Spleen (tissue), 11 donors: ENCODE measurements around the gene CSNK1D. TPM values are rescaled to one million over a fixed set of nuclear protein-coding genes. Genes with fewer than 3 reads are reported as not detected.

Experiments used
- DNase-seq: peaks from one replicate; pipeline ENCODE4 v3.0.0-alpha.2; 2020
- H3K27ac ChIP-seq, 8 donors: fragments of 200-600 bp; sonication (generic) in 7 of 8; 1 replicate in 4 of 8; 2 replicates in 4 of 8; pipeline versions ENCODE4 v1.5.0 to v1.8.0; 2016 to 2021; ENCODE audit warnings: inconsistent platforms in 4 of 8, mild to moderate bottlenecking in 4 of 8, moderate library complexity in 1 of 8
- H3K27me3 ChIP-seq, 7 donors: fragments of 200-600 bp; sonication (generic) in 6 of 7; replicated peaks in 1 of 7; 1 replicate in 4 of 7; 2 replicates in 3 of 7; pipeline versions ENCODE4 v1.5.0 to v1.8.0; 2016 to 2021; ENCODE audit warnings: inconsistent platforms in 3 of 7, mild to moderate bottlenecking in 1 of 7
- H3K36me3 ChIP-seq, 6 donors: fragments of 200-600 bp; sonication (generic) in 5 of 6; 1 replicate in 4 of 6; 2 replicates in 2 of 6; pipeline versions ENCODE4 v1.5.0 to v1.8.0; 2016 to 2021; ENCODE audit warnings: inconsistent platforms in 2 of 6
- H3K4me1 ChIP-seq, 6 donors: fragments of 200-600 bp; sonication (generic) in 5 of 6; 1 replicate in 3 of 6; 2 replicates in 3 of 6; pipeline versions ENCODE4 v1.5.0 to v1.8.0; 2016 to 2021; ENCODE audit warnings: inconsistent platforms in 3 of 6
- H3K4me3 ChIP-seq, 8 donors: fragments of 200-600 bp; sonication (generic) in 7 of 8; 1 replicate in 4 of 8; 2 replicates in 4 of 8; pipeline versions ENCODE4 v1.5.0 to v1.8.0; 2016 to 2021; ENCODE audit warnings: inconsistent platforms in 4 of 8, mild to moderate bottlenecking in 4 of 8, moderate library complexity in 2 of 8
- H3K9me3 ChIP-seq, 8 donors: fragments of 200-600 bp; sonication (generic) in 7 of 8; 1 replicate in 4 of 8; 2 replicates in 4 of 8; pipeline versions ENCODE4 v1.5.0 to v1.8.0; 2016 to 2021; ENCODE audit warnings: inconsistent platforms in 4 of 8
- POLR2A ChIP-seq, 3 donors: fragments of 450-650 bp; IDR thresholded peaks; one replicate each; pipeline ENCODE4 v1.5.1; 2017; ENCODE audit warnings: antibody characterized with exemption in 3 of 3, mild to moderate bottlenecking in 1 of 3
- POLR2AphosphoS5 ChIP-seq, 3 donors: sonication (generic); formaldehyde crosslinking; IDR thresholded peaks; one replicate each; pipeline ENCODE4 v1.5.1; 2017; ENCODE audit warnings: antibody characterized with exemption in 3 of 3
- WGBS, 5 donors: extraction: QIAGEN DNeasy Blood & Tissue Kit in 3 of 5; methylation state at CpG; one replicate each; pipeline versions ENCODE4 v1.1.5 to v1.1.7; 2013 to 2018; 5-methylcytosine and 5-hydroxymethylcytosine counted together
- intact Hi-C: fragments of 100-400 bp; cut with DNase I; formaldehyde crosslinking; loops from one replicate; pipeline ENCODE4 v1.15.0; 2023; ENCODE audit warnings: low total_unique reads
- polyA plus RNA-seq, 3 donors: library from polyadenylated mRNA; stranded (reverse); fragments of 200-250 nt; gene quantifications; one replicate each; pipeline ENCODE4 v1.2.1, GENCODE V29; 2013
- total RNA-seq, 7 donors: library from RNA; depleted of rRNA in 3 of 7; stranded (reverse); fragments of >200 nt in 3 of 7; fragmentation: NEBNext Ultra II Directional in 4 of 7; extraction: Animal tissue kit (Norgen Biotek cat#: 25700) in 4 of 7; gene quantifications; one replicate each; pipeline versions ENCODE4 v1.1.0 to v1.2.1, GENCODE V29; 2016 to 2021
- TF ChIP-seq, protein P1 (sequence below), 11 experiments: fragments of 200-600 bp in 7 of 11; fragments of 450-650 bp in 4 of 11; sonication (generic) in 4 of 11; IDR thresholded peaks in 8 of 11; conservative IDR thresholded peaks in 3 of 11; 1 replicate in 7 of 11; 2 replicates in 4 of 11; pipeline versions ENCODE4 v1.4.0 to v1.8.0; 2016 to 2021; ENCODE audit warnings: antibody characterized with exemption in 11 of 11, inconsistent platforms in 4 of 11, mild to moderate bottlenecking in 1 of 11
- donor health status: healthy with polysubstance abuse.
- donor health status: DM: no; HTN: no; CAD: no; lungs with moderate emphysema.
- donor health status: DM: no; HTN: no; CAD: no.
- donor health status: Bipolar disorder and iron deficiency.
- donor health status: healthy.
- donor health status: DM: no; HTN: no; CAD: no.
- donor health status: DM: yes; HTN: yes; CAD: no.

Gene CSNK1D
- total and polyA plus RNA-seq, 10 donors = 46.5 to 216 (median 119) TPM

- Histone ChIP-seq H3K27ac (peak overlapping the region in 6 of 8 donors; percentile 61 to 100 (median 80)), H3K36me3 (peaks cover 8 to 99% (median 52%) of the 10 kb centered on the region in 6 donors), H3K4me3 (no peak overlapping the region), H3K27me3 (no peaks in the 10 kb centered on the region), H3K9me3 (no peaks in the 10 kb centered on the region), H3K4me1 (peaks cover 50 to 98% (median 84%) of the 10 kb centered on the region in 6 donors)
- TF ChIP-seq, protein P1, sequence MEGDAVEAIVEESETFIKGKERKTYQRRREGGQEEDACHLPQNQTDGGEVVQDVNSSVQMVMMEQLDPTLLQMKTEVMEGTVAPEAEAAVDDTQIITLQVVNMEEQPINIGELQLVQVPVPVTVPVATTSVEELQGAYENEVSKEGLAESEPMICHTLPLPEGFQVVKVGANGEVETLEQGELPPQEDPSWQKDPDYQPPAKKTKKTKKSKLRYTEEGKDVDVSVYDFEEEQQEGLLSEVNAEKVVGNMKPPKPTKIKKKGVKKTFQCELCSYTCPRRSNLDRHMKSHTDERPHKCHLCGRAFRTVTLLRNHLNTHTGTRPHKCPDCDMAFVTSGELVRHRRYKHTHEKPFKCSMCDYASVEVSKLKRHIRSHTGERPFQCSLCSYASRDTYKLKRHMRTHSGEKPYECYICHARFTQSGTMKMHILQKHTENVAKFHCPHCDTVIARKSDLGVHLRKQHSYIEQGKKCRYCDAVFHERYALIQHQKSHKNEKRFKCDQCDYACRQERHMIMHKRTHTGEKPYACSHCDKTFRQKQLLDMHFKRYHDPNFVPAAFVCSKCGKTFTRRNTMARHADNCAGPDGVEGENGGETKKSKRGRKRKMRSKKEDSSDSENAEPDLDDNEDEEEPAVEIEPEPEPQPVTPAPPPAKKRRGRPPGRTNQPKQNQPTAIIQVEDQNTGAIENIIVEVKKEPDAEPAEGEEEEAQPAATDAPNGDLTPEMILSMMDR (IDR thresholded peaks at IDR 0.05 in 8 of 11, conservative IDR thresholded peaks at IDR 0.05 in 3 of 11) = no peak
- TF ChIP-seq POLR2AphosphoS5 (IDR thresholded peaks at IDR 0.05) = peak in 2 of 3 donors; percentile 43 to 69
- TF ChIP-seq POLR2A (IDR thresholded peaks at IDR 0.05) = no peak
- 46 to 90% (median 83%) methylated on average over 7 to 22 of the region's 22 CpGs for WGBS, 5 donors
- intact Hi-C loops = loop anchor here (5.0 kb wide), 1 partner anchor 82 kb away; no protein-coding TSS in a partner anchor
- DNase-seq = peak; percentile 80
Observed at GRCh38 chr17:82239926-82240505, 33.5 kb downstream of the CSNK1D start.

- TF ChIP-seq, protein P1 (IDR thresholded peaks at IDR 0.05 in 8 of 11, conservative IDR thresholded peaks at IDR 0.05 in 3 of 11) = no peak
- peak in 1 of 3 donors; percentile 19 for TF ChIP-seq POLR2AphosphoS5 (IDR thresholded peaks at IDR 0.05)
- Histone ChIP-seq H3K4me3 (peak overlapping the region in 2 of 8 donors; percentile 13 to 53), H3K36me3 (peaks cover 8 to 99% (median 47%) of the 10 kb centered on the region in 6 donors), H3K9me3 (no peaks in the 10 kb centered on the region), H3K27me3 (no peaks in the 10 kb centered on the region), H3K4me1 (peaks cover 50 to 100% (median 86%) of the 10 kb centered on the region in 6 donors), H3K27ac (peak overlapping the region; percentile 29 to 100 (median 76))
- no peak for DNase-seq
- intact Hi-C loops = loop anchor here (5.0 kb wide), 1 partner anchor 83 kb away; no protein-coding TSS in a partner anchor
- 69 to 83% (median 74%) methylated on average over 13 to 17 of the region's 17 CpGs for WGBS, 5 donors
Observed at GRCh38 chr17:82239401-82239925, 34.0 kb downstream of the CSNK1D start.

GRCh38 chr17:82238472-82239201, 34.9 kb downstream of the CSNK1D start:
- H3K27me3 ChIP-seq = no peaks in the 10 kb centered on the region
- no peaks in the 10 kb centered on the region for H3K9me3 ChIP-seq
- intact Hi-C loops = loop anchor here (5.0 kb wide), 1 partner anchor 84 kb away; no protein-coding TSS in a partner anchor
- peaks cover 50 to 100% (median 91%) of the 10 kb centered on the region in 6 donors for H3K4me1 ChIP-seq
- 25 to 46% (median 30%) methylated on average over 20 to 33 of the region's 33 CpGs for WGBS, 5 donors
- H3K36me3 ChIP-seq = peaks cover 5 to 93% (median 39%) of the 10 kb centered on the region in 6 donors
- peak; percentile 90 for DNase-seq
- H3K27ac ChIP-seq = peak overlapping the region; percentile 29 to 100 (median 74)
- TF ChIP-seq, protein P1 (IDR thresholded peaks at IDR 0.05 in 8 of 11, conservative IDR thresholded peaks at IDR 0.05 in 3 of 11) = no peak
- TF ChIP-seq POLR2AphosphoS5 (IDR thresholded peaks at IDR 0.05) = peak; percentile 74 to 77 (median 75)
- peak in 1 of 3 donors; percentile 3 for TF ChIP-seq POLR2A (IDR thresholded peaks at IDR 0.05)
- H3K4me3 ChIP-seq = peak overlapping the region in 6 of 8 donors; percentile 12 to 53 (median 18)
